Lung (tissue), 12 donors: ENCODE measurements around the gene ADAMTS13. TPM values are rescaled to one million over a fixed set of nuclear protein-coding genes. Genes with fewer than 3 reads are reported as not detected.

Experiments
- ATAC-seq: fragments of 200-7000 bp; cut with Tn5 transposase; one replicate; pipeline ENCODE4 v1.9.1; 2020; ENCODE audit warnings: moderate number of reproducible peaks; ENCODE audit not compliant: insufficient read depth, low FRiP score
- DNase-seq, 3 donors: peaks; one replicate each; pipeline ENCODE4 v3.0.0-alpha.2; 2013 to 2017
- H3K27ac ChIP-seq, 2 donors: one replicate each; pipeline ENCODE4 v1.5.1; 2013; ENCODE audit warnings: mild to moderate bottlenecking in 2 of 2, moderate library complexity in 2 of 2, control low read depth in 1 of 2, inconsistent platforms in 1 of 2, low read depth in 1 of 2, low read length in 1 of 2
- H3K27me3 ChIP-seq, 3 donors: one replicate each; pipeline ENCODE4 v1.5.1; 2013; ENCODE audit warnings: low read length in 2 of 3; ENCODE audit not compliant: control insufficient read depth in 3 of 3, insufficient read depth in 3 of 3
- H3K36me3 ChIP-seq, 4 donors: one replicate each; pipeline ENCODE4 v1.5.1; 2013; ENCODE audit warnings: low read length in 4 of 4, mild to moderate bottlenecking in 1 of 4, moderate library complexity in 1 of 4; ENCODE audit not compliant: control insufficient read depth in 4 of 4, insufficient read depth in 4 of 4
- H3K4me1 ChIP-seq, 5 donors: one replicate each; pipeline ENCODE4 v1.5.1; 2013; ENCODE audit warnings: low read length in 5 of 5, mild to moderate bottlenecking in 2 of 5, moderate library complexity in 1 of 5; ENCODE audit not compliant: control insufficient read depth in 5 of 5, insufficient read depth in 5 of 5
- H3K4me3 ChIP-seq: one replicate; pipeline ENCODE4 v1.5.1; 2013; ENCODE audit warnings: mild to moderate bottlenecking, control low read depth, moderate library complexity
- H3K9ac ChIP-seq, 2 donors: one replicate each; pipeline ENCODE4 v1.5.1; 2013; ENCODE audit warnings: low read length in 2 of 2, control low read depth in 1 of 2; ENCODE audit not compliant: insufficient read depth in 1 of 2
- H3K9me3 ChIP-seq, 4 donors: one replicate each; pipeline ENCODE4 v1.5.1; 2013; ENCODE audit warnings: low read length in 3 of 4, mild to moderate bottlenecking in 1 of 4, moderate library complexity in 1 of 4; ENCODE audit not compliant: control insufficient read depth in 4 of 4, insufficient read depth in 3 of 4
- CTCF ChIP-seq: IDR thresholded peaks from 2 replicates; pipeline ENCODE4 v1.5.1; 2012; ENCODE audit warnings: mild to moderate bottlenecking; ENCODE audit errors: control extremely low read depth, extremely low read depth
- WGBS, 2 donors: extraction: QIAGEN DNeasy Blood & Tissue Kit; methylation state at CpG; one replicate each; pipeline ENCODE4 v1.1.7; 2013; 5-methylcytosine and 5-hydroxymethylcytosine counted together
- polyA plus RNA-seq, 2 donors: library from polyadenylated mRNA; stranded (reverse); fragments of 200-250 nt; gene quantifications; one replicate each; pipeline ENCODE4 v1.2.1, GENCODE V29; 2013
- total RNA-seq, 2 donors: library from RNA; depleted of rRNA in 1 of 2; stranded (reverse); fragments of >200 nt in 1 of 2; gene quantifications; one replicate each; pipeline ENCODE4 v1.2.1, GENCODE V29; 2014 to 2021
- donor health status: control.
- donor health status: control.
- donor health status: Bipolar disorder and iron deficiency.
- donor health status: healthy.
- donor health status: DM: yes; HTN: yes; CAD: no.

The ADAMTS13 gene
- total and polyA plus RNA-seq, 4 donors: 1.0 to 4.1 (median 2.9) TPM

- no peak for TF ChIP-seq CTCF
- H3K4me1 ChIP-seq: no peaks in the 10 kb centered on the region
- H3K9me3 ChIP-seq: no peaks in the 10 kb centered on the region
- ATAC-seq: no peak
- H3K27me3 ChIP-seq: no peaks in the 10 kb centered on the region
- H3K36me3 ChIP-seq: peaks cover 4 to 56% (median 15%) of the 10 kb centered on the region in 4 donors
- no peak overlapping the region for H3K9ac ChIP-seq
- no peak for DNase-seq
- no peak overlapping the region for H3K4me3 ChIP-seq
- WGBS, 2 donors: 81 to 84% methylated on average over 19 of the region's 19 CpGs
- no peak overlapping the region for H3K27ac ChIP-seq
Observed at GRCh38 chr9:133405508-133406438, 16.4 kb upstream of the ADAMTS13 start.

DNA sequence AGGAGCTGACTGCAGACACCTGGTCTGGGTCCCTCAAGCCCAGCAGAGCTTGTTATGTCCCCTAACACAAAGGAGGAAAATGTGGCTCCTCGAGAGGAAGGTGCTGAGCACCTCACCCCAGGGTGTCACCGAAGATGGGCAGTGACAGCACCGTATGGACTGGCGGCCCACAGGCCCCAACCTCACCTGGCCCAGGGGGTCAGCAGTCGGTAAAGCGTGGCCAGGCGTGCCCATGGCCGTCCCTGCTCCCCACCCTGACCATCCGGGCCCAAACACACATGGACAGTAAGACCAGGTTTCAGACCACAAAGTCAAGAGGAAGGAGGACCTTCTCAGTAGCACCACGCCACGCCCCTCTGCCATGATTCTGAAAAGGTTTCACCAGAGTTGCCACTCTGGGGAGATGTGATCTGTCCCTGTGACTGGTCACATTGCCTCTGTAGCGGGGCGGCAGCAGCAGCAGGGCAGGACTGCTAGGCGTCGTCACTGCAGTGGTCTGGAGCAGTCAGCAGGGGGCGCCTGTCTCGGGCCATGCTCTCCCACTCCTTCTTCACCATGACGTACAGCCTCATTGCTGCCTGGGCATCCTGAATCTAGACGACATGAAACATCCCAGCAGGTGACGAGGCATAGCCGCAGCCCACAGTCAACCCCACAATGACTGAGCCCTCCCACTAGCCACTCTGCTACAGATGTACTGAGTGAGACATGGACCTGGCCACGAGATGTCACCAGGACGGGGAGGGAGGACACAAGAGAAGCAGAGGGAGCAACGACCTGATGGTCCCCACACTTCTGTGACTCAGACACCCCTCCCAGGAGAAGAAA, 15.5 kb upstream of the ADAMTS13 start:
- Histone ChIP-seq H3K4me1 (no peaks in the 10 kb centered on the region), H3K36me3 (peaks cover 4 to 60% (median 20%) of the 10 kb centered on the region in 4 donors), H3K27ac (no peak overlapping the region), H3K27me3 (no peaks in the 10 kb centered on the region), H3K9ac (no peak overlapping the region), H3K4me3 (no peak overlapping the region), H3K9me3 (no peaks in the 10 kb centered on the region)
- peak; percentile 76 for ATAC-seq
- peak; percentile 69 to 80 (median 73) for DNase-seq
- TF ChIP-seq CTCF: peak; percentile 86
- WGBS, 2 donors: 59 to 63% methylated on average over 24 of the region's 24 CpGs

DNA sequence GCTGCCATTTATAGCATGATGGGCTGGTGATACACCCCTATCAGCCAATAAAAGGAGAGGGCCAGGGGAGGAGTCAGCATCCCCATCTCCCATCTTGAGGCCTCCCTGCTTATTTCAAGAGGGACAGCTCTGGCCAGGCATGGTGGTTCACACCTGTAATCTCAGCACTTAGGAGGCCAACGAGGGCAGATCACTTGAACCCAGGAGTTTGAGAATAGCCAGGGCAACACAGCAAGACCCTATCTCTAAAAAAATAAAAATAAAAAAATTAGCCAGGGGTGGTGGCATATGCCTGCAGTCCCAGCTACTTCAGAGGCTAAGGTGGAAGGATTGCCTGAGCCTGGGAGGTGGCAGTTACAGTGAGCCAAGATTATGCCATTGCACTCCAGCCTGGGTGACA, 14.1 kb upstream of the ADAMTS13 start:
- WGBS, 2 donors: 86 to 92% methylated on average over 1 of the region's 1 CpG
- no peak overlapping the region for H3K9ac ChIP-seq
- peaks cover 4 to 68% (median 22%) of the 10 kb centered on the region in 4 donors for H3K36me3 ChIP-seq
- no peak overlapping the region for H3K27ac ChIP-seq
- H3K4me1 ChIP-seq: no peaks in the 10 kb centered on the region
- H3K27me3 ChIP-seq: no peaks in the 10 kb centered on the region
- ATAC-seq (no peak), DNase-seq (no peak)
- TF ChIP-seq CTCF: no peak
- no peak overlapping the region for H3K4me3 ChIP-seq
- H3K9me3 ChIP-seq: no peaks in the 10 kb centered on the region
